RWPE1 (cell line): ENCODE data around the gene BMP4.

Experiments
- CTCF ChIA-PET: fragments of 350-600 bp; sonication (Branson Sonifier 250); formaldehyde crosslinking; extraction: SDS; loops from one replicate; lab custom pipeline; 2021; lab: Yijun Ruan, JAX
- POLR2A ChIA-PET: fragments of 400-600 bp; formaldehyde crosslinking; extraction: SDS; loops from one replicate; lab custom pipeline; 2020; ENCODE audit warnings: antibody characterized with exemption; ENCODE audit not compliant: low non-redundant PET; lab: Yijun Ruan, JAX
- DNase-seq: peaks from one replicate; pipeline ENCODE4 v3.0.0; 2012; ENCODE audit warnings: low spot score
- H3K27ac ChIP-seq: fragments of 450-650 bp; 2 replicates; pipeline ENCODE4 v1.5.1; 2017
- CTCF ChIP-seq: fragments of 450-650 bp; conservative IDR thresholded peaks from 2 replicates; pipeline ENCODE4 v1.5.1; 2017; ENCODE audit warnings: low read depth, mild to moderate bottlenecking

BMP4 gene

GRCh38 chr14:53956427-53957201, at the start of gene BMP4:
BMP4 (minus strand) TSS chr14:53956825; CDS start chr14:53952222, 4,603 bp downstream.
- DNase-seq, result no peak
- ChIA-PET CTCF (interaction anchor here (0.6 to 1.1 kb wide), 5 partner anchors 14 to 1201 kb away, joined by 3 to 4 read pairs (median 3); no protein-coding TSS in a partner anchor), POLR2A (no interaction called here)
- H3K27ac ChIP-seq, result peak within 1 kb of the TSS; percentile 48
- TF ChIP-seq CTCF, result no peak

DNA sequence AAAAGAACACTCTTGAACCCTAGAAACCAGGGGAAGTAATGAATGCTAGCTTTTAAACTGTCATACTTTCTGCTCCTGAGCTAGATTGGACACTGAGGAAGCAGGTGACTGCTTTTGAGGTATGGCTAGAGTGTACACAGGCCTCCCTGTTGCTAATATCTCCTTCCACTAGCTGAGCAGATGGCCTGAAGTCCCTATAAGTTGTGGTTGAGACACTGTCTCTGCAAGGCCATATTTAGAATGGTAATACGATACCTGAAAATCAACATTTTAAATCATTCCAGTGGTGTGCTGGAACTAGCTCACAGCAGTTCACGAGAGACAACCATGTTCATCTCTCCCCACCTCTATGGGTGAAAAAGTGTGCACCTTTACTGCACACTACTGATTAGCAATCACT, 46.4 kb upstream of the BMP4 start:
- DNase-seq, result no peak
- H3K27ac ChIP-seq, result no peak overlapping the region
- TF ChIP-seq CTCF, result no peak
- ChIA-PET POLR2A (no interaction called here), CTCF (interaction anchor here (1.3 kb wide), 1 partner anchor 344 kb away, joined by 3 read pairs; no protein-coding TSS in a partner anchor)

DNA sequence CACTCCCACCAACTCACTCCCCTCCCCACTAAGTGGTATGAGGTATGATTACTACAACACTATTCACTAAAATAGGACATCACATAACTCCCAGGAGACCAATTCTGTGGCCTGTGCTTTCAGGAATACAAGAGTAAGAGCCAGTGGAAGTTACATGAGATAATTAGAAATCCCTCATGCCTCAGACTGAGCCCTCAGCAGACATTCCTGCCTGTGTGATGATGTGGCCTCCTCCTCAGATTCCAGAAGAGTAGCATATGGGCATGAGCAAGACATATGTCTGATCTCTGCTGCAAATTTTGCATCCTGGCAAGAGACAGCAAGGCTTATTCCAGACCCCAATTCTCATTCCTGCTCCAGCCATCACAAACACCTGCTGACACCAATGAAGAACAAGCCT, 46.0 kb upstream of the BMP4 start:
- CTCF ChIA-PET, result interaction anchor here (1.3 kb wide), 1 partner anchor 345 kb away, joined by 3 read pairs; no protein-coding TSS in a partner anchor
- POLR2A ChIA-PET, result no interaction called here
- DNase-seq, result no peak
- no peak for TF ChIP-seq CTCF
- H3K27ac ChIP-seq, result no peak overlapping the region

DNA sequence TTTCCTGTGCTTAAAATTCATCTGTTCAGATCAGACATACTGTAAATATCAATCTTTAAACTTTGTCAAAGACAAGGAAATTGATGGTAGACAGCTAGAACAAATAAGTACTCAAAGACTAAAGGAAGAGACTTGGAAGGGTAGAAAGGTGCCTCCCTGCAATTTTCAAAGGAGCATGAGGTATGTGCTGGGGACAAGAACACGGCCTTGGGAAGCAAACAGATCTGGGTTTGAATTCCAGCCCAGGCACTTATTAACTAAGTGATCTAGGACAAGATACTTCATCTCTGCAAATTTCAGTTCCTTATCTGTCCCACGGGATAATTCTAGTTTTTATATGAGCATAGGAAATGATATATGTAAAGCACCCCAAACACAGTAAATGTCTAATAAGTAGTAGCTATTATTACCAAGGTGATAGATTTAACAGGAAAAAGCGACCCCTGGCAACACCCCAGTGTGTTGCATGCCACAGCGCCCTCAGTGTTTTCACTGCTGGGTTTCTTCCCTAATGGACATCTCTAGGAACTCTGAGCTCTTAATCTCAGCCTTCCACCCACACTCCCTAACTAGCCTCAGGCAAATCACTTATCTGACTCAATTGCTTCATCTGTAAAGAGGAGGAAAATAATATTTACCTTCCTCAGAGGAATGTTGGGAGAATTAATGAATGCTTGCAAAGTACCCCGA, 44.7 kb upstream of the BMP4 start:
- POLR2A ChIA-PET, result no interaction called here
- no peak for DNase-seq
- TF ChIP-seq CTCF, result no peak
- H3K27ac ChIP-seq, result no peak overlapping the region
- CTCF ChIA-PET, result interaction anchor here (0.6 kb wide), 1 partner anchor 1525 kb away, joined by 3 read pairs; no protein-coding TSS in a partner anchor

DNA sequence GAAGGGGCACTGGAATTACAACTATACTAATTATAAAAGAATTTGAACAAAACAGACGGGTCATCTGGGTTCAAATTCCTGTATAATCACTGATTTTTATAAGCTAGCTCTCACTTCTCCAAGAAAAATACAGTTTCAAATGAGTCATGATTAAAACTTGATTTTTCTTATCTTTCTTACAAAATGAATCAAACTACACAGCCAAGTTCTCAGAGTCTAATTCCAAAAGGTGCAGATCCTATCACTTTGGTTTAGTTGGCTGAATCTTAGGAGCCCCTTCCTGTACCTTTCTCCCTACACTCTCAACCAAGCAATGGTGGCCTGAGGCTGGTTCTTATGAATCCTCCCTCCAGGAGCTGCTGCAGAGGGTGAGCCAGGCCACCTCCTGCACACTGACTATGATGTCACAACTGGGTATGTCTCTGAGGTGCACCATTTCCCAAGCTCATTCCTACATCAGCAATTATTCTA, 43.8 kb upstream of the BMP4 start:
- CTCF ChIA-PET, result no interaction called here
- no peak for TF ChIP-seq CTCF
- no peak for DNase-seq
- POLR2A ChIA-PET, result no interaction called here
- H3K27ac ChIP-seq, result no peak overlapping the region

DNA sequence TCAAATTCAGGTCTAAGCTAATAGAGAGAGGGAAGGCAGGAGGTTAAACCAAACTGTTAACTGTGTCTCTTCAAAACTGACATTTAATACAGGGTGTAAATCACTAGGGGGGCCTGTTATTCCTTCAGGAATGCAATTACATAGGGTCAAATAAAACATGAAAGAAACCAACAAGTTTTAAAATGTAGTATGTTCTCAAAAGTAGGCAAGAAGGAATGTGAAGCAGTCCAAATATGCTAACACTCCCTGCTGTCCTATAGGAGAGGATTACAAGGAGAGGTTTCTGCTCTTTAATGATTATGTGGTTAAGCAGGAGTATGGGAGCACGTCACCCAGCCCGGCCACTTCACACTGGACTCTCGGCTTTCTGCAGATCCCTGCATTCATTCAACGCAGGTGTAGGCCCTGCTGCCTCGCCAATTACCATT, 42.5 kb upstream of the BMP4 start:
- no peak overlapping the region for H3K27ac ChIP-seq
- ChIA-PET POLR2A (no interaction called here), CTCF (no interaction called here)
- TF ChIP-seq CTCF, result no peak
- DNase-seq, result peak; percentile 34
